GM12878 (cell line): ENCODE measurements around the gene PKP4. TPM values are rescaled to one million over a fixed set of nuclear protein-coding genes. Genes with fewer than 3 reads are reported as not detected.

ENCODE experiments used
- ATAC-seq: fragments of 200-7000 bp; cut with Tn5 transposase; 3 replicates; pipeline ENCODE4 v1.9.1; 2020; ENCODE audit warnings: mild to moderate bottlenecking, moderate library complexity
- BruUV-seq: library from RNA; stranded (reverse); fragments of 400-500 nt; replicated peaks from 2 replicates; lab custom pipeline; 2021; lab: Mats Ljungman, UMichigan
- CTCF ChIA-PET: fragments of 300-600 bp; sonication (Branson Sonifier 250); formaldehyde crosslinking; extraction: SDS; loops from one replicate; lab custom pipeline; 2021; ENCODE audit warnings: inconsistent platforms; lab: Yijun Ruan, JAX
- POLR2A ChIA-PET: fragments of 350-600 bp; formaldehyde crosslinking; extraction: SDS; loops from one replicate; lab custom pipeline; 2021; ENCODE audit warnings: inconsistent platforms; lab: Charles Lee
- RAD21 ChIA-PET: fragments of 300-600 bp; sonication (Branson Sonifier 250); formaldehyde crosslinking; loops from one replicate; lab custom pipeline; 2023; ENCODE audit warnings: antibody characterized with exemption; ENCODE audit not compliant: unreplicated experiment; lab: Charles Lee
- SMC1A ChIA-PET: fragments of 300-600 bp; sonication (Branson Sonifier 250); formaldehyde crosslinking; loops from one replicate; lab custom pipeline; 2023; ENCODE audit not compliant: unreplicated experiment, uncharacterized antibody; lab: Charles Lee
- DNase-seq: peaks from one replicate; pipeline ENCODE4 v3.0.0-alpha.2; 2011; ENCODE audit warnings: low read depth, low spot score
- FAIRE-seq: peaks from 3 replicates; lab custom pipeline; 2011; peaks lifted over from hg19 to GRCh38; lab: Jason Lieb, UNC
- H2AFZ ChIP-seq: 2 replicates; pipeline ENCODE4 v1.6.0; 2011; ENCODE audit warnings: low read depth, low read length, control low read depth; ENCODE audit not compliant: control insufficient read depth
- H3K27ac ChIP-seq: 2 replicates; pipeline ENCODE4 v1.5.1; 2011; ENCODE audit warnings: control low read depth; ENCODE audit not compliant: control insufficient read depth, insufficient read depth
- H3K27me3 ChIP-seq, 2 experiments: replicated peaks in 1 of 2; 2 replicates each; pipeline versions ENCODE4 v1.6.0 to v1.6.1; 2011; ENCODE audit warnings: low read length in 1 of 2; ENCODE audit not compliant: control insufficient read depth in 2 of 2, insufficient read depth in 2 of 2
- H3K36me3 ChIP-seq, 2 experiments: 2 replicates each; pipeline ENCODE4 v1.5.1; 2011; ENCODE audit warnings: low read length in 1 of 2; ENCODE audit not compliant: control insufficient read depth in 2 of 2, insufficient read depth in 2 of 2
- H3K4me1 ChIP-seq: 2 replicates; pipeline ENCODE4 v1.6.1; 2011; ENCODE audit warnings: mild to moderate bottlenecking, low read length, moderate library complexity, mixed read lengths; ENCODE audit not compliant: control insufficient read depth, insufficient read depth
- H3K4me2 ChIP-seq: 2 replicates; pipeline ENCODE4 v1.6.0; 2011; ENCODE audit warnings: control low read depth; ENCODE audit not compliant: control insufficient read depth, insufficient read depth
- H3K4me3 ChIP-seq: fragments of 200-600 bp; sonication (generic); 2 replicates; pipeline ENCODE4 v1.5.1; 2016
- H3K79me2 ChIP-seq: 2 replicates; pipeline ENCODE4 v1.6.0; 2011; ENCODE audit warnings: low read length; ENCODE audit not compliant: control insufficient read depth, insufficient read depth
- H3K9ac ChIP-seq: 2 replicates; pipeline ENCODE4 v1.8.0; 2011; ENCODE audit warnings: low read length, control low read depth, mixed read lengths; ENCODE audit not compliant: control insufficient read depth, insufficient read depth
- H3K9me3 ChIP-seq: replicated peaks from 3 replicates; pipeline ENCODE4 v1.5.1; 2011; ENCODE audit warnings: mild to moderate bottlenecking, low read length; ENCODE audit not compliant: control insufficient read depth, insufficient read depth
- H4K20me1 ChIP-seq: 2 replicates; pipeline ENCODE4 v1.6.0; 2011; ENCODE audit not compliant: control insufficient read depth, insufficient read depth
- ATF7 ChIP-seq: fragments of 450-650 bp; IDR thresholded peaks from 2 replicates; pipeline ENCODE4 v1.6.1; 2016; ENCODE audit warnings: low read depth, mild to moderate bottlenecking
- BRCA1 ChIP-seq: IDR thresholded peaks from 2 replicates; pipeline ENCODE4 v1.6.1; 2011; ENCODE audit warnings: low read depth, low read length, improper control_type of control experiment
- IRF4 ChIP-seq: IDR thresholded peaks from 2 replicates; pipeline ENCODE4 v1.6.1; 2011; ENCODE audit warnings: low read depth, low read length
- RBBP5 ChIP-seq: fragments of 200-600 bp; sonication (generic); conservative IDR thresholded peaks from 2 replicates; pipeline ENCODE4 v1.6.1; 2016
- SIX5 ChIP-seq: IDR thresholded peaks from 2 replicates; pipeline ENCODE4 v1.6.1; 2011; ENCODE audit warnings: mild to moderate bottlenecking, low read depth, low read length, moderate library complexity; ENCODE audit not compliant: severe bottlenecking
- SRF ChIP-seq, 2 experiments: IDR thresholded peaks; 2 replicates each; pipeline ENCODE4 v1.6.1; 2011; ENCODE audit warnings: low read depth in 2 of 2, low read length in 2 of 2, mild to moderate bottlenecking in 1 of 2, moderate library complexity in 1 of 2
- WGBS: methylation state at CpG from one replicate; pipeline ENCODE4 v1.1.6; 2016; ENCODE audit warnings: low lambda C conversion rate; ENCODE audit not compliant: insufficient replicate concordance, insufficient coverage; ENCODE audit errors: missing lambda C conversion rate; 5-methylcytosine and 5-hydroxymethylcytosine counted together
- in situ Hi-C: fragments of 300-500 bp; cut with MboI; formaldehyde crosslinking; loops from 9 replicates; pipeline ENCODE4 v1.14.3; 2018; ENCODE audit warnings: mixed read lengths
- intact Hi-C: fragments of 100-400 bp; cut with micrococcal nuclease; formaldehyde crosslinking; loops from one replicate; pipeline ENCODE4 v1.14.2; 2022; ENCODE audit not compliant: unreplicated experiment
- polyA plus RNA-seq, 11 experiments: library from polyadenylated mRNA; depleted of rRNA in 4 of 11; unstranded in 6 of 11; stranded (reverse) in 5 of 11; fragments of >200 nt; fragmentation: Nextera tagmentation in 4 of 11; fragmentation: Illumina TruSeq in 1 of 11; extraction: Ambion mirVana in 4 of 11; extraction: Trizol in 1 of 11; gene quantifications; 1 replicate in 1 of 11; 2 replicates in 10 of 11; pipeline versions ENCODE4 v1.2.1 to v1.2.3, GENCODE V29; 2011 to 2016; ENCODE audit warnings: inconsistent platforms in 2 of 11, missing spikeins in 2 of 11, low read depth in 1 of 11
- total RNA-seq, 4 experiments: library from RNA; depleted of rRNA in 3 of 4; stranded (reverse); fragments of >200 nt in 3 of 4; fragmentation: Illumina TruSeq in 1 of 4; extraction: Trizol in 1 of 4; gene quantifications; 2 replicates each; pipeline versions ENCODE4 v1.2.1 to v1.2.3, GENCODE V29; 2013 to 2021

The PKP4 gene
- total and polyA plus RNA-seq, 10 of the 15 experiments (the other 5 are each of a cell fraction or from before 2014, with no cell fraction given) = 4.8 to 35.8 (median 17.7) TPM

GRCh38 chr2:158664987-158665386, 208.2 kb downstream of the PKP4 start:
- in situ Hi-C loops (no loop called here), intact Hi-C loops (no loop called here)
- DNase-seq (no peak), FAIRE-seq (no peak), ATAC-seq (no peak)
- no peak overlapping the region for H3K9ac ChIP-seq
- TF ChIP-seq BRCA1 (no peak), ATF7 (no peak), RBBP5 (no peak), SIX5 (no peak), IRF4 (no peak)
- H3K27me3 ChIP-seq = no peaks in the 10 kb centered on the region
- RAD21 ChIA-PET = no interaction called here
- no peak overlapping the region for H3K4me3 ChIP-seq
- POLR2A ChIA-PET = no interaction called here
- no peaks in the 10 kb centered on the region for H3K9me3 ChIP-seq
- no peak overlapping the region for H2AFZ ChIP-seq
- no peaks in the 10 kb centered on the region for H4K20me1 ChIP-seq
- WGBS = 77% methylated on average over 3 of the region's 3 CpGs
- H3K36me3 ChIP-seq = peaks cover 0 to 2% of the 10 kb centered on the region in 2 experiments; a peak in 1 of 4 replicates
- H3K4me2 ChIP-seq = no peak overlapping the region
- H3K79me2 ChIP-seq = no peaks in the 10 kb centered on the region
- no TSS peak for BruUV-seq
- no peak overlapping the region for H3K27ac ChIP-seq
- SMC1A ChIA-PET = no interaction called here
- H3K4me1 ChIP-seq = no peaks in the 10 kb centered on the region
- CTCF ChIA-PET = no interaction called here

- no peaks in the 10 kb centered on the region for H3K27me3 ChIP-seq
- no peak for TF ChIP-seq SRF (IDR thresholded peaks at IDR 0.05; ENCODE audit: low read depth in 2 of 2, low read length in 2 of 2)
- no peaks in the 10 kb centered on the region for H4K20me1 ChIP-seq
- H3K79me2 ChIP-seq = no peaks in the 10 kb centered on the region
- WGBS = 66% methylated on average over 5 of the region's 5 CpGs
- ATAC-seq (no peak), DNase-seq (no peak), FAIRE-seq (no peak)
- in situ Hi-C loops = no loop called here
- intact Hi-C loops = no loop called here
- H3K36me3 ChIP-seq = peaks cover 0 to 2% of the 10 kb centered on the region in 2 experiments; a peak in 1 of 4 replicates
- BruUV-seq = no TSS peak
- no peak overlapping the region for H3K9ac ChIP-seq
- ChIA-PET RAD21 (no interaction called here), POLR2A (no interaction called here), SMC1A (no interaction called here), CTCF (no interaction called here)
- H3K4me1 ChIP-seq = no peaks in the 10 kb centered on the region
- H3K4me3 ChIP-seq = no peak overlapping the region
- H3K4me2 ChIP-seq = no peak overlapping the region
- H3K9me3 ChIP-seq = no peaks in the 10 kb centered on the region
- no peak overlapping the region for H3K27ac ChIP-seq
- H2AFZ ChIP-seq = no peak overlapping the region
Observed at GRCh38 chr2:158665536-158666302, 209.0 kb downstream of the PKP4 start.
